Measurements from ENCODE around the gene TNFRSF12A.

TNFRSF12A gene

GRCh38 chr16:3020247-3020603 lies at the start of gene TNFRSF12A:
Gene TNFRSF12A (plus strand): TSS chr16:3020368. CDS start chr16:3020398, 30 bp downstream.
- peak; percentile 77 for DNase-seq

GRCh38 chr16:2970563-2970962 lies 49.6 kb upstream of the TNFRSF12A start:
- DNase-seq = no peak

DNA sequence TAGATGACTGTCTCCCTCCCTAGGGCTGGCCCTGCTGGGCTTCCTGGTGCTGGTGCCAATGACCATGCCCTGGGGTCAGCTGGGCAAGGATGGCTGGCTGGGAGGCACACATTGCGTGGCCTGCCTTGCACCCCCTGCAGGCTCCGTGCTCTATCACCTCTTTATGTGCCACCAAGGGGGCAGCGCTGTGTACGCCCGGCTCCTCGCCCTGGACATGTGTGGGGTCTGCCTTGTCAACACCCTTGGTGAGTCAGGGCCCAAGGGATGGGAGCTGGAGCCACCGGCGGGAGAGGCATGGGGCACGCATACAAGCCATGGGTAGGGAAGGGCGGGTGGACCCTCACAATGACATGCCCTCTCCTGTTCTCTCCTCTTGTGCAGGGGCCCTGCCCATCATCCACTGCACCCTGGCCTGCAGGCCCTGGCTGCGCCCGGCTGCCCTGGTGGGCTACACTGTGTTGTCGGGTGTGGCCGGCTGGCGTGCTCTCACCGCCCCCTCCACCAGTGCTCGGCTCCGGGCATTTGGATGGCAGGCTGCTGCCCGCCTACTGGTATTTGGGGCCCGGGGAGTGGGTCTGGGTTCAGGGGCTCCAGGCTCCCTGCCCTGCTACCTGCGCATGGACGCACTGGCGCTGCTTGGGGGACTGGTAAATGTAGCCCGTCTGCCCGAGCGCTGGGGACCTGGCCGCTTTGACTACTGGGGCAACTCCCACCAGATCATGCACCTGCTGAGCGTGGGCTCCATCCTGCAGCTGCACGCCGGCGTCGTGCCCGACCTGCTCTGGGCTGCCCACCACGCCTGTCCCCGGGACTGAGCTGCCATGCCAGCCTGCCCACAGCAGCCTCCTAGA lies 48.8 kb upstream of the TNFRSF12A start:
- DNase-seq = no peak

DNA sequence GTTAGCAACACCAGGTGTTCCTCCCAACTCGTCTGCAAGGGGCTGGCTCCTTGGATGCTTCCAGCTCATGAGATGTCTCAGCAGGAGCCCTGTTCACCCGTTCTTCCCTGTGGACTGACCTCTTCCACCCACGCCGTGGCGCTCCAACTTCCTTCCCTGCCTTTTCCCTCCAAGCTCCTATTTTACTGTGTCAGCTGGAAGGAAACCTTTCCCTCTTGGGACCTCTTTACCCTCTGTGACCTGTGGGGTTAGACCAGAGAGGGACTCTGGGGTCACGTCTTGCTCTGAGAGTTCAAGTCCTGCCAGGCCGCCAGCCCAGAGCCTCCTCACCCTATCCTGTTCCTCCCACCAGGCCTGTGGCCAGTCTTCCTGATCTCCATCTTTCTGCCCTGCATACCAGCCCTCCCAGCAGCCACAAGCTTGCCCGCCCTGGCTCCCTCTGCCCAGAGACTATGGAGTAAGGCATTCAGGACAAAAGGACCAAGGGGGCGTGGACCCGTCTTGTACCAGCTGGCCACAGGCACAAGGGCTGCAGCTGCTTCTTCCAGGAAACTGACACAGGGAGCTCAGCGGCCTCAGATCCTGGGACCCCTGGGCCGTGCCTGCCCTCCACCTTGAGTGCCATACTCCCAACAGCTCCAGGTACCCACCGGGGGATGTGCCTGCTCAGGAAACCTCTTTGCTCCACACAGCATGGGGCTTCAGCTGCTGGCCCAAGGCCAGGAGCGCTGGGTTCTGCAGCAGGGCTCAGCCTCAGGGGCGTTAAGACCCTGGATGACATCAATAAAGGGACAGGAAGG lies 48.0 kb upstream of the TNFRSF12A start:
- DNase-seq = no peak

- DNase-seq = no peak
Measured at GRCh38 chr16:2973093-2973492, 47.1 kb upstream of the TNFRSF12A start.

DNA sequence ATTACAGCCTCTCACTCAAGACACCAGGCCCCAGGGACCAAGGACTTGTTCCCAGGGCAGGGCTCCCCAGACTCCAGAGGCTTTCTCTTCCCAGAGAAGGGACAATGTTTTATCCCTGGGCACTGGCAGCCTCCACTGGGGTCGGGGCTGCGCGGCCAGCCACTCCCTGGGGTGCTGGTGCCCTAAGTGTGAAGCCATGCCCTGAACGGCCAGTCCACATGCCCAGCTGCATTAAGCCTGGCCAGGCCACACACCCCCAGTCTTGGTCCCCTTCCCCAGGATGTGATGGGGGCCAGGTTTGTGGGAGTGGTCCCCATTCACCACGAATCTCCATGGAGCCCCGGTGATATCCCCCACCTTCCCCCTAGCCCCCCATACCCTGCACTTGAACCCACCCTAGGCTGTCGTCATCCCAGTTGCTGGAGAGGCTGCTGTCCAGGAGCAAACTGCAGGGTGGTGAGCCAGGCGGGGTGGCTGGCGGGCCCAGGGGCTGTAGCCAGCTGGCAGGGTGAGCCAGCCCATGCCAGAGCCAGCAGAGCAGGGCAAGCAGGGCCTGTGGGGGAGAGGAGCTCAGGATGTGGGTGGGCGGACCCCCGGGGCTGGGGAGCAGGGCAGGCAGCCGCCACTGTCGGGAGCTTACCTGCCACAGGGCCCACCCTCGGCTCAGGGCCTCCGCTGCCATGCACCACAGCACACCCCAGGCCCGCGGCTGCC lies 46.4 kb upstream of the TNFRSF12A start:
- no peak for DNase-seq

GRCh38 chr16:2974319-2975056 lies 45.7 kb upstream of the TNFRSF12A start:
- DNase-seq = no peak

- no peak for DNase-seq
Measured at GRCh38 chr16:2975161-2975795, 44.9 kb upstream of the TNFRSF12A start.

- DNase-seq = no peak
Measured at GRCh38 chr16:2976201-2976600, 44.0 kb upstream of the TNFRSF12A start.

DNA sequence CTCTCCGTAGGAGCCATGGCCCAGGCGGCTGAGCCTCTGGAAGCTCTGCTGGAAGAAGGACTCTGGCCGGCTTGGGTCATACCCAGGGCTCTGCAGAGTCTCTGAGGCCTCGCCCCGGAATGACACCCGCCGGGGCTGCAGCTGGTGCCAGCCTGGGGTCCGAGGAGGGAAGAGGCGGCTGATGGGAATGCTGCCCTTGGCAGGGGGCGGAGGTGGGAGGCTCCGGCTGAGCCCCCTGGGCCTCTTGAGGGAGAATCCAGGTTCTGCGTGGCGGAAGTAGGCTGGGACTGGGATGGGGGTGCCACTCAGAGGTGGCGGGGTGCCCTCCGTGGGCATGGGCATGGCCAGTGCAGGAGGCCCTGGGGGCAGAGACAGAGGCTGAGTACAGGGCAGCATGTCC lies 43.5 kb upstream of the TNFRSF12A start:
- DNase-seq = no peak

DNA sequence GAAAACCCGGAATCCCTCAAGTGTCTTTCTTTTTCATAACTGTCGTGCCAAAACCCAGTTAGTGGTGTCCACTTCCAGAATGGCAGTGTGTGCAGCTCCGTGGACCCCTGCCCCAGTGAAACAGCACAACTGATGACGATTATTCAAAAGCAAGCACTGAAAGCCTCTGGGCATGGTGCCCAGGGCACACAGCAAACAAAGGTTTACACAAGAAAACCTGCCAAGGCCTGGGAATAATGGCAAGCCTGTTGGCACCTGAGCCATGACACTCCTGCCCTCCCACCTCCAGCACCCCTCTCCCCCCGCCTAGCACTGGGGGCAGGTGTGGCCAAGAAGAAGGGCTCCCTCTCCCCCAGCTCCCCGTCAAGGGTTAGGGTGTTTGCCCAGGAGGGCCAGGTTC lies 42.7 kb upstream of the TNFRSF12A start:
- no peak for DNase-seq

- DNase-seq = no peak
Measured at GRCh38 chr16:2979669-2980226, 40.4 kb upstream of the TNFRSF12A start.

DNA sequence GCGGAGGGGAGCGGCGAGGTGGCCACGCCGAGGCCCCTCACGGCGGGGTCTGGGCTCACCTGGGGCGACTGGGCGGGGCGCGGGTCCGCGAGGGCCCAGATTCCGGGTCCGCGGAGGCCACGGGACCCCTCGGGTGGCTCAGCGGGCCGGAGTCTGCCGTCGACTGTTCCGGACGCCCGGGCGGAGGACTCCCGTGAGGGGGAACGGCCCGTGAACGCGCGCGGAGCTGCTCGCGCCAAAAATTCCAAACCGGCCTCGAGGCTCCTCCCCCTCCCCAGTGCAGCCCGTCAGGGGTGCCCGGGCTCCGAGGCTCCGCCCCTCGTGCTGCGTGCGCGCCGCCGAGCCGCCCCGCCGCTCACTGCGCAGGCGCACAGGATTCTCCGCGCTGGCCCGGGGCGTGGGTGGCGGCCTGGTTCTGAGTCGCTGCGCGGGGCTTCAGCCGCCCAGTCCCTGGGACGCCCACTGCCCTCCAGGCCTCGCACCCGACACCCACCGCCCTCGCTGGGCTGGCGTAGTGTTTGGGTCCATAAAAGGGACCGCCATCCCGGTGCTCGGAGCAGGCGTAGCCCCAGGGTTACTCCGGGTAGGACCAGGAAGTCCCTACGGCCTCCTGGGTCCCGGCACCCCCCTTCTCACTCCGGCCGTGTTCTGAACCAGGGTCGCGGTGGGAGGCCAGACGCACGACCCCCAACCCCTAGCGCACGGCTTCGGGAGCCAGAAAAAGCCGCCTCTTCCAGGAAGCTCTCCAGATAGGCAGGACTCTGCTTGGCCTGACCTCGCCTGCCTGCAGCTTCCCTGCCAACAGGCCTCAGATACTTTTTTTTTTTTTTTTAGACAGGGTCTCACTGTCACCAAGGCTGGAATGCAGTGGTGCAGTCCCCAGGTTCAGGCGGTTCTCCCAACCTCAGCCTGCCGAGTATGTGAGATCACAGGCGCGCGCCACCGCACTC lies 39.7 kb upstream of the TNFRSF12A start, which contains the start of gene PKMYT1:
PKMYT1 (minus strand) TSS at position 220 of the 950 bp plus-strand sequence. CDS start 789 bp downstream, outside the sequence.
- peak; percentile 90 for DNase-seq

DNA sequence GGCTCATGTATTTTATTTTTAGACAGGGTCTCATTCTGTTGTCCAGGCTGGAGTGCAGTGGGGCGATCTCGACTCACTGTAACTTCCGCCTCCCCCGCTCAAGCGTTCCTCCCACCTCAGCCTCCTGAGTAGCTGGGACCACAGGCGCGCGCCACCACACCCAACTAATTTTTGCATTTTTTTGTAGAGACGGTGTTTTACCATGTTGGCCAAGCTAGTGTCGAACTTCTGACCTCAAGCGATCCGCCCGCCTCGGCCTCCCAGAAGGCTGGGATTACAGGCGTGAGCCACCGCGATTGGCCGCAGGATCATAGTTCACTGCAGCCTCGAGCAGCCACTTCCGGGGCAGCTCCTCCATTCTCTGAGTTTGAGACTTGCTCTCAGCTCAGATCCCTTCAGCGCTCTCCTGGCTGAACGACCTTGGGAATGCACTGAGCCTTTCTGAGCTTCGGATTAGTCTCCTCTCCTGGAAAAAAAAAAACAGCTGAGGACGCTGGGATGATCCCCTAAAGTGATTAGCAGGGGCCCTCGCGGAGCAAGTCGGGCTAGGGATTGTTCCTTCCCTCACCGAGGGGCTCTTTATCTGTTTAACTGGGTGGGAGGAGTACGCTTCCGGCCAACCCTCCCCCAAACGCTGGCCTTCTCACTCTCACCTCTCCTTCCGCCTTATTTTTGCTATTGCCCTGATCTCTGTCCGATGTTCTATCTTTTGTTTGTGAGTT lies 38.8 kb upstream of the TNFRSF12A start:
- no peak for DNase-seq

- DNase-seq = no peak
Measured at GRCh38 chr16:2981899-2982250, 38.3 kb upstream of the TNFRSF12A start.

- no peak for DNase-seq
Measured at GRCh38 chr16:2982402-2982801, 37.8 kb upstream of the TNFRSF12A start.

DNA sequence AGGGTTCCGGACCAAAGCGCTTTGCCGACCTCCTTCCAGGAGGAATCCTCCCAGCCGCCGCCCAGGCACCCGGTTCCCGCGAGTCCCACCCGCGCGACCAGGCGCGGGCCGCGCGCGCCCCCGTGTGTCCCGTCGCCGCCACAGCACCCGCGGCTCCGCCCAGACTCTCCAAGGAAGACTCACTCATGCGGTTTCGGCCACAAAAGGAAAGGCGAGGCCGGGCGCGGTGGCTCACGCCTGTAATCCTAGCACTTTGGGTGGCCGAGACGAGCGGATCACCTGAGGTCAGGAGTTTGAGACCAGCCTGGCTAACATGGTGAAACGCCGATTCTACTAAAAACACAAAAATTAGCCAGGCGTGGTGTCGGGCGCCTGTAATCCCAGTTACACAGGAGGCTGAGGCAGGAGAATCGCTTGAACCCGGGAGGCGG lies 36.4 kb upstream of the TNFRSF12A start:
- DNase-seq = peak; percentile 78

GRCh38 chr16:2985462-2985861 lies 34.7 kb upstream of the TNFRSF12A start:
- DNase-seq = no peak

GRCh38 chr16:2985893-2986355 lies 34.2 kb upstream of the TNFRSF12A start:
- no peak for DNase-seq

All from T1000 (cell line).